ENCODE results near the gene DNLZ. TPM values are rescaled to one million over a fixed set of nuclear protein-coding genes. Genes with fewer than 3 reads are reported as not detected.

The DNLZ gene
- total RNA-seq, 3 donors from 2014 or later: 35.4 to 57.4 (median 40.0) TPM

DNA sequence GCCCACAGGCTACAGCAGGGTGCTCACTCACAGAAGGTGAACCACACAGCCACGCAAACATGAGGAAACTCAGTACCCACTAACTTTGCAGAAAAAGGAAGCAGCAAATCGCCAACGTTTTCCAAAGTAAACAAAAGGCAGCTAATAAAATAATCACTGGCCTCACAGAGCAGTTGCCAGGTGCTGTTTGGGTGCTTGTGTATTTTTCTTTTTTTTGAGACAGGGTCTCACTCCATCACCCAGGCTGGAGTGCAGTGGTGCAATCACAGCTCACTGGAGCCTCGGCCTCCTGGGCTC lies 32.6 kb upstream of the DNLZ start:
- TF ChIP-seq POLR2A (IDR thresholded peaks at IDR 0.05): no peak
- TF ChIP-seq, protein P1, sequence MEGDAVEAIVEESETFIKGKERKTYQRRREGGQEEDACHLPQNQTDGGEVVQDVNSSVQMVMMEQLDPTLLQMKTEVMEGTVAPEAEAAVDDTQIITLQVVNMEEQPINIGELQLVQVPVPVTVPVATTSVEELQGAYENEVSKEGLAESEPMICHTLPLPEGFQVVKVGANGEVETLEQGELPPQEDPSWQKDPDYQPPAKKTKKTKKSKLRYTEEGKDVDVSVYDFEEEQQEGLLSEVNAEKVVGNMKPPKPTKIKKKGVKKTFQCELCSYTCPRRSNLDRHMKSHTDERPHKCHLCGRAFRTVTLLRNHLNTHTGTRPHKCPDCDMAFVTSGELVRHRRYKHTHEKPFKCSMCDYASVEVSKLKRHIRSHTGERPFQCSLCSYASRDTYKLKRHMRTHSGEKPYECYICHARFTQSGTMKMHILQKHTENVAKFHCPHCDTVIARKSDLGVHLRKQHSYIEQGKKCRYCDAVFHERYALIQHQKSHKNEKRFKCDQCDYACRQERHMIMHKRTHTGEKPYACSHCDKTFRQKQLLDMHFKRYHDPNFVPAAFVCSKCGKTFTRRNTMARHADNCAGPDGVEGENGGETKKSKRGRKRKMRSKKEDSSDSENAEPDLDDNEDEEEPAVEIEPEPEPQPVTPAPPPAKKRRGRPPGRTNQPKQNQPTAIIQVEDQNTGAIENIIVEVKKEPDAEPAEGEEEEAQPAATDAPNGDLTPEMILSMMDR (IDR thresholded peaks at IDR 0.05): no peak
- TF ChIP-seq POLR2AphosphoS5 (IDR thresholded peaks at IDR 0.05): no peak
- no peak overlapping the region for H3K27ac ChIP-seq
- no peak for DNase-seq (ENCODE audit: low spot score in 2 of 2)
- peaks cover 5% of the 10 kb centered on the region for H3K36me3 ChIP-seq
- H3K9me3 ChIP-seq: no peaks in the 10 kb centered on the region
- H3K4me3 ChIP-seq: no peak overlapping the region
- H3K27me3 ChIP-seq: no peaks in the 10 kb centered on the region
- intact Hi-C loops (cut with DNase I; ENCODE audit: low total_unique reads): no loop called here
- peaks cover 4 to 5% of the 10 kb centered on the region in 2 donors for H3K4me1 ChIP-seq

DNA sequence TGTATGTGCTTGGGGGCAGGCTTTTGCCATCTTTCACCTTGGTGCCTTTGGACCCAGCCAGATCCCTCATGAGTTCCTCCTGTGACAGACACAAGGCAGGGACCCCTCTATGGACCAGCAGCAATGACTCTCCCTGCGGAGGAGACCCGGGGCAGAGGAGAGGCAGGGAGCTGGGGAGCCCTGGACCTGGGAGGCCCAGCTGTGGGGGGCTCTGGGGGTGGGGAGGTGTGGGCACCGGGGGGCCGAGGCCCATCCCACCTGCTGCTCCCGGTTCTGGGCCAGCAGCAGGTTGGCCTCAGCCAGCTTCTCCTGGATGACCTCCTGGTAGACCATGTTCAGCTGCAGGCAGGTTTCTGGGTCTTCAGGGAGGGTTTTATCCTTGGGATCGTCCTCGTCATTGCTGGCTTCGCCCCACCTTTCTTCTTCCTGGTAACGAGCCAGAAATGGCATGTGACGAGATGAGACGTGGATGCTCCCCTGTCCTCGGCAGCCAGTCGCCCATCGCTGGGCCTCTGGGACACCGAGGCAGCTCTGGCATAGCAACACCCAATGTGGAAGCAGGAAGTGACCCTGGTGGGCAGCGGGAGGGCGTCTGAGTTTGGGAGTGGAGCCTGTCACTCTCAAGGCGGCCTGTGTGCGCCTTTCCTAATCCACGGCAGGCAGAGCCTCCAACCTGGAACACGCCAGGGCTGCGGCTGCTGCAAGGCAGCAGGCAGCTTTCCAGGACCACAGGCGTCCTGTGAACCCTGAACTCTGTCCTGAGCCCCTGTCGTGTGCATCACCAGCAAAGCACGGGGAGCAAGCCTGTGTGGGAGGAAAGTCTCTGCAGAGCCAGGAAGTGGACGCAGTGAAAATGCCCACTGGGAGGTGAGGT lies 32.0 kb upstream of the DNLZ start:
- H3K27me3 ChIP-seq: no peaks in the 10 kb centered on the region
- TF ChIP-seq, protein P1 (IDR thresholded peaks at IDR 0.05): no peak
- TF ChIP-seq POLR2AphosphoS5 (IDR thresholded peaks at IDR 0.05) (no peak), POLR2A (IDR thresholded peaks at IDR 0.05) (no peak)
- no peak overlapping the region for H3K27ac ChIP-seq
- intact Hi-C loops (cut with DNase I; ENCODE audit: low total_unique reads): no loop called here
- peaks cover 5% of the 10 kb centered on the region for H3K36me3 ChIP-seq
- H3K4me3 ChIP-seq: no peak overlapping the region
- no peak for DNase-seq (ENCODE audit: low spot score in 2 of 2)
- H3K4me1 ChIP-seq: peaks cover 3 to 5% of the 10 kb centered on the region in 2 donors
- no peaks in the 10 kb centered on the region for H3K9me3 ChIP-seq

DNA sequence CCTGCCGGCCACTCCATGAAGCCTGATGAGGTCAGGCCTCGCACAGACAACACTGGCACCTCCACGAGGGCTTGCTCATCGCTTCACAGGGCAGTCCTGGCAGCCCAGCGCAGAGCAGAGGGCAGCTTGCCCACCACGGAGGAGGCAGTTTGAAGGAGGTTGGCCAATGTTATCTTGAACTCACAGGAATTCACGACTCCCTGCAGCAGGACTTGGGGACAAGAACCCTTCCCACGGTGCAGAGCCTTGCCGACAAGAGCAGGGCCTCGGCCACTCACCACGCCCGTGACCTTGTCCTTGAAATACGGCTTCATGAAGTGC lies 31.4 kb upstream of the DNLZ start:
- Histone ChIP-seq H3K27me3 (no peaks in the 10 kb centered on the region), H3K36me3 (peaks cover 5% of the 10 kb centered on the region), H3K27ac (no peak overlapping the region), H3K9me3 (no peaks in the 10 kb centered on the region), H3K4me1 (peaks cover 0 to 5% of the 10 kb centered on the region in 2 donors), H3K4me3 (no peak overlapping the region)
- intact Hi-C loops (cut with DNase I; ENCODE audit: low total_unique reads): no loop called here
- TF ChIP-seq, protein P1 (IDR thresholded peaks at IDR 0.05): no peak
- TF ChIP-seq POLR2A (IDR thresholded peaks at IDR 0.05) (no peak), POLR2AphosphoS5 (IDR thresholded peaks at IDR 0.05) (no peak)
- no peak for DNase-seq (ENCODE audit: low spot score in 2 of 2)

DNA sequence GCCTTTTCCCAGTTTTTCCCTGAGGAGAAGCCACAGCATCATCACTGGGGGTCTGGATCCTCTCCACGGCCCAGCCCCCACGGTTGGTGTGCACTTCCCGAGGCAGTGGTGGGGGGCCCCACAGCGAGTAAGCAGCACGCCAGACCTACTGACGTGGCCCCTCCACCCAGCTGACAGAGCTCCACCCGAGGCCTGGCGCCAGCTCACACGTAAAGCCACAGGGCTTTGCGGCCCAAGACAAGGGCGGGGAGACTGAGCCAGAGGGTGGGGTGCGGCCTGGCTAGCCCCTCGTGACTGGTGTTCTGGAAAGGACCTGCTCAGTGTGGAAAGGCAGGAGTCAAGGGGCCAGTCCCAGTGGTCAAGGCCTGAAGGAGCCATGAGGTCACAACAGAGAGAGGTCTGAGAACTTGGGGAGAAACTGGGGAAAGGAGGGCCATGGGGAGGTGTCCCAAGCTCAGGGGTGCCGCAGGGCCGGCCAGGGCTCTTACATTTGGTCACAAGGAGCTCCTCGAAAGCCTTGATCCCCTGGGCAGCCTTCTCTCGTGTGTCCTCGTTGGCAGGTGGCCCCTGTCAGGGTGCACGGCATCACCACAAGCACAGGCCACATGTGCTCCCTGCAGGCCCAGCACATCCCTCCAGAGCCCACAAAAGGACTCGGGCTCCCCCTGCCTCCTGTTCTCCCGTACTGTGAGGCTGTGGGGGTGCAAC lies 30.9 kb upstream of the DNLZ start:
- H3K9me3 ChIP-seq: no peaks in the 10 kb centered on the region
- peaks cover 0 to 5% of the 10 kb centered on the region in 2 donors for H3K4me1 ChIP-seq
- DNase-seq (ENCODE audit: low spot score in 2 of 2): no peak
- TF ChIP-seq POLR2AphosphoS5 (IDR thresholded peaks at IDR 0.05) (no peak), POLR2A (IDR thresholded peaks at IDR 0.05) (no peak)
- TF ChIP-seq, protein P1 (IDR thresholded peaks at IDR 0.05): no peak
- intact Hi-C loops (cut with DNase I; ENCODE audit: low total_unique reads): no loop called here
- no peak overlapping the region for H3K27ac ChIP-seq
- no peaks in the 10 kb centered on the region for H3K27me3 ChIP-seq
- H3K4me3 ChIP-seq: no peak overlapping the region
- H3K36me3 ChIP-seq: peaks cover 5% of the 10 kb centered on the region

DNA sequence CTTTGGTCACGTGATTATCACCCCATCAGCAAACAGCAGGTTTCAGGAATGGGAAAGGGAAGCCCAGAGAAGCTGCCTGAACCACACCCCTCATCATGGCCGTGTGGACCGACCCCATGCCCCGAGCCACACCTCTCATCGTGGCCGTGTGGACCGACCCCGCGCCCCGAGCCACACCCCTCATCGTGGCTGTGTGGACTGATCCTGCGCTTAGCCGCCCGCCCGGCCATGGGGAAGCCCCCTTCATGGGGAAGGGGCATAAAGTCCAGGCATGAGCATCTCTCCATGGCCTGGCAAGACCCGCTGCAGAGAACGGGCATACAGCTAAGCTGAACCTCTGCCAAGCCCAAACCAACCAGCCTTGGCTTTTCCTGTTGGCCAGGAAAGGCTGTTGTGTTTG lies 30.0 kb upstream of the DNLZ start:
- Histone ChIP-seq H3K36me3 (peaks cover 5% of the 10 kb centered on the region), H3K27ac (no peak overlapping the region)
- intact Hi-C loops (cut with DNase I; ENCODE audit: low total_unique reads): no loop called here

More for the DNA sequence above, 30.0 kb upstream of the DNLZ start:
- no peaks in the 10 kb centered on the region for H3K27me3 ChIP-seq
- H3K4me1 ChIP-seq: peaks cover 0 to 5% of the 10 kb centered on the region in 2 donors
- H3K9me3 ChIP-seq: no peaks in the 10 kb centered on the region
- no peak for DNase-seq (ENCODE audit: low spot score in 2 of 2)
- no peak for TF ChIP-seq POLR2A (IDR thresholded peaks at IDR 0.05)
- TF ChIP-seq POLR2AphosphoS5 (IDR thresholded peaks at IDR 0.05): no peak
- TF ChIP-seq, protein P1 (IDR thresholded peaks at IDR 0.05): no peak
- no peak overlapping the region for H3K4me3 ChIP-seq
